Cerebellar nuclear complex (tissue), 1 donor: ENCODE results near the gene OS9.
A peak's percentile ranks its signal among the peaks of the same experiment; 100 is the strongest.

Experiments
- DNase-seq, 2 experiments: peaks; one replicate each; lab custom pipeline; 2025; lab: John Stamatoyannopoulos, UW

Gene OS9

DNA sequence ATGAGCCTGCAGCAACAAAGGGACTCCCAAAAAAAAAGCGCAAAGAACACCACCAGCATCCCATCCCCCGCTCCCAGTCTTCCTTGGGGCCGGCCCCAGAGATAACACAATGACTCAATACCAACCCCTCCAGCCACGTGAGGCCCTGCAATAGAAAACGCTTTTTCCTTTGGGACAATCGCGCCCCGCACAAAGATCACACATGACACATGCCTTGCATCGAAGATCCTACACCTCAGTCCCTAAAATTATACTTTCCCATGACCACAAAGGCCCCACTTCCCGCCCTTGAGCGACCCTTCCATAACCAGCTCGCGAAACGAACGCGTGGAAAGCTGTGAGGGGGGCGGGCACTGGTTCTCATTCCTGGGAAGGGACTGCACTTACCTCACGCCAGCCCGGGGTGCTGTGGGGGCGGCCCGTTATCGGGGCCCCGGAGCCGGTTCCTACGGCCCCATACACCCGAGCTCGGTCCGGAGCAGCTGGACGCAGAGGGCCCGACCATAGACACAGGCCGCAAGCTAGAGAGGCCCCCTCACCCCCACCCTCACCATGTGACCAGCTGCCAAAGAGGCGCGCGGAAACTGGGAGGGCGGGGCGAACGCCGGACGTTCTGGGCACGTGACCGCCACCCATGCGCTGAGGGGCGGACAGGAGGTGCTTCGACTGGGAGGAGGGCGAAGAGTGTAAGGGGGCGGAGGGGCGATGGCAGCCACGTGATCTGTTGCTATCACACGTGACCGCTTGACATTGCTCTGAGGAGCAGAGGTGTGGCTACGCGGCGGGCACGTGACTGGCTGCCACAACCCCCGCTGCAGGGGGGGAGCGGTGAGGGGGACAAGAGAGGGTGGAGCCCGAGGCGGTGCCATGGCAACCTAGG, 58.1 kb downstream of the OS9 start, which contains the start of gene CDK4:
CDK4 (minus strand) TSS at position 523 of the 880 bp plus-strand sequence. CDS start 593 bp downstream, outside the sequence.
- DNase-seq = peak; percentile 99 to 100

DNA sequence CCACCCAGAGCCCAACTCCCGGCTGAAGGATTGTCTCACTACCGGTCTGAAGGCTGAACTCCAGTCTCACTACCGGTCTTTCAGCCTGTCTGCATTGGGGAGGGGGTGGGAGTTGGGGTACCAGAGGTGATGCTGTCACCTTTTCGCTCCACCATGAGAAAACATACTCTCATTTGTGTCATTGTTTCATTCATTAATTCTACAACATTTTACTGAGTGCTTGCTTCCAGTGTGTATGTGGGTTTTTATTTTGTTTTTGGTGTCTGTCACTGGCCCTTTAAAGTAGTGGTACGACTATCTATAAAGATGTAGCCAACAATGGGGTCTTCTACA, 58.7 kb downstream of the OS9 start:
- no peak for DNase-seq

DNA sequence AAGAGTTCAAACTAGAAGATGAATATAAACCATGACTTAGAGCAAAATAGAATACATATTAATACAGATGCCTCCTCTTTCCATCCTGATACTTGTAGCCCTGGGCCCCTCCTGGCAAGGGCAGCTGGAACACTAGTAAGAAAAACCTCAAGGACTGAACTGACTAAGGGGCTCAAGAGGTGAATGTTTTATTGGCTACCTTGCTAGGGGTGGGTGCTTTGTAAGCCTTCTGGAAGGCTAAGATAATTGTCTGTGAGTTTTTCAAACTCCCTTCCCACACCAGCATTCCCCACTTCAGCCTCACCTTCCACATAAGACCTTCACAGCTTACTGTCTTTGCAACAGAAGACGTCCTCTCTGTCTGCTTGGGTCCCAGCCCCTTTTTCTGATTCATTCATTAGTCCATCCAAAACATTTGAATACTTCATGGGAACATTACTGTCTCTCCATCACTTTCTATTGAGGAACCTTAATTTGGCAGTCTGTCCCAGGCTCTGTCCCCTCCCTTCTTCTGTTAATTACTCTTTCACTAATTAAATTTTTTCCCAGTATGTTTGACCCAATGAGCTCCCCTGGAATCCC, 59.9 kb downstream of the OS9 start:
- no peak for DNase-seq

DNA sequence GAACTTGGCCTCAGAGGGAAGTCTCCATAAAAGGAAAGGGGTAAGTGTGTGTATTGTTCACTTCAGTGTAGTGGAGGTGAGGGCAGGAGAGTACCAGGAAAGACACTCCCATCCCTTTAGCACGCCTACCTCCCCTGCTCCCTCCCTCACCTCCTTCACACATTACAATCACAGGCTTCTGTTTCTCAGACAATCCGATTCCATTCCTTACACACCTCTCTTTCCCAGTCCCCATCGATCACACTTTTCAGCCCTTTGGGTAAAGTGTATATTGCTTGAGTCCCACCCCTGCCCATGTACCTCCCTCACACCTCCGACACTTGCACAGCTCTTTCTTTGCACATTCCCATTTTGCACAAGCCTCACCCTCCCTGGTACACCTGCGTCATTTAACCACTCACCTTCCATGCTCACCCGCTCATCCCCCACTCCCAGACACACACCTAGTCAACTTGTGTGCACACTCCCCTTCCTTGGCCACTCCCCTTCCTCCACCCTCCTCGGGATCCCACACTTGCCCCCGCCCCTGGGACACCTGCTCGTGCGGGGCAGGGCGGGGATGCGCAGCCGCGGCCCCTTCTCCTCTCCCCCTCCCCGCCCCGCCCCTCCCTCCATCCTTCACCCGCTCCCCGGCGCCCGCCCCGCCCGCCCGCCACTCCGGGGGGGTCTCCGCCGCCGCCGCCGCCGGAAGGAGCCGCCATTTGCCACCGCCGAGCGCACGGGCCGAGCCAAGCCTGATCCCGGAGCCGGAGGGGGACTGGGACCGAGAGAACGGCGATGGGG, 60.7 kb downstream of the OS9 start, which contains the start of gene MARCHF9:
MARCHF9 (plus strand) TSS at position 693 of the 783 bp plus-strand sequence. CDS start 426 bp downstream, outside the sequence.
- DNase-seq = peak; percentile 4 to 30

DNA sequence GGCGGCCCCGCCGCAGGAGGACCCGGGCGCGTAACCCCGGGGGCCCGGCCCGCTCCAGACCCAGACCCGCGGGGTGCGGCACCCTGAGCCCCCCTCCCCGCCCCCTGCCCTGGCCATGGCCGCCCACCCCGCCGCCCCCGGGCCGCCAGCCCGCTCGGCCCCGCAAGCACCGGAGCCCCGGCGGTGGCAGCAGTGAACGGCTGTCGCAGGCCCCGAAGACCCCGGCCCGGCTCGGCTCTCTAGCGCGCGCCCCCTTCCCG, 61.2 kb downstream of the OS9 start:
- no peak for DNase-seq

DNA sequence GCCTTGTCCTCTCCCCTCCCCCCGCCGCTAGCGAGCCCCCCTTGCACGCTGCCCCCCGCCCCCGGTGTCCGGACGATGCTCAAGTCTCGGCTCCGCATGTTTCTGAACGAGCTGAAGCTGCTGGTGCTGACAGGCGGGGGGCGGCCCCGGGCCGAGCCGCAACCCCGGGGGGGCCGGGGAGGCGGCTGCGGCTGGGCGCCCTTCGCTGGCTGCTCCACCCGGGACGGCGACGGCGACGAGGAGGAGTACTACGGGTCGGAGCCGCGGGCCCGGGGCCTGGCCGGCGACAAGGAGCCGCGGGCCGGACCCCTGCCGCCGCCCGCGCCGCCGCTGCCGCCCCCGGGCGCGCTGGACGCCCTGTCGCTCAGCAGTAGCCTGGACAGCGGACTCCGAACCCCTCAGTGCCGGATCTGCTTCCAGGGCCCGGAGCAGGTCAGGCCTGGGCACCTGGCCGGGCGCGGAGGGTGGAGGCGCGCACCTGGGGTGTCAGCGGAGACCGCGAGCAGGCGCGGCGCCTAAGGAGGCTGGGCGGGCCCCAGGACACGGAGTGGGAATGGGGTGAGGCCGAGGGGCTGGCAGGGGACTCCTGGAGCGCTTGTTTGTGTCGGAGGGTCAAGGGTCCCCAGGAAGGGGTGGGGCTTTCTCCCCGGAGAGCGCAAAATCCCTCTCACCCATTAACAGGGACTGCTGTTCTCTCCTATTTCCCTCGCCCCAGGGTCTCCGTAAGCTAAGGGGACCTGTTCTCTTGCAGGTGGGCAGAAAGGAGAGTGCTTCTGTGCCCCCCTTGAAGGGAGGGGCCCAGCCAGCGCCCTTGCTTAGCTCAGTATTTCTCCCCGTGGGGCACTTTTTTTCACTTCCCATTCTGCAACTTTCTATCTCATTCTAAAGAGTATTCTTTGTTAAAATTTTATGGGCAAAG, 61.8 kb downstream of the OS9 start:
- no peak for DNase-seq

DNA sequence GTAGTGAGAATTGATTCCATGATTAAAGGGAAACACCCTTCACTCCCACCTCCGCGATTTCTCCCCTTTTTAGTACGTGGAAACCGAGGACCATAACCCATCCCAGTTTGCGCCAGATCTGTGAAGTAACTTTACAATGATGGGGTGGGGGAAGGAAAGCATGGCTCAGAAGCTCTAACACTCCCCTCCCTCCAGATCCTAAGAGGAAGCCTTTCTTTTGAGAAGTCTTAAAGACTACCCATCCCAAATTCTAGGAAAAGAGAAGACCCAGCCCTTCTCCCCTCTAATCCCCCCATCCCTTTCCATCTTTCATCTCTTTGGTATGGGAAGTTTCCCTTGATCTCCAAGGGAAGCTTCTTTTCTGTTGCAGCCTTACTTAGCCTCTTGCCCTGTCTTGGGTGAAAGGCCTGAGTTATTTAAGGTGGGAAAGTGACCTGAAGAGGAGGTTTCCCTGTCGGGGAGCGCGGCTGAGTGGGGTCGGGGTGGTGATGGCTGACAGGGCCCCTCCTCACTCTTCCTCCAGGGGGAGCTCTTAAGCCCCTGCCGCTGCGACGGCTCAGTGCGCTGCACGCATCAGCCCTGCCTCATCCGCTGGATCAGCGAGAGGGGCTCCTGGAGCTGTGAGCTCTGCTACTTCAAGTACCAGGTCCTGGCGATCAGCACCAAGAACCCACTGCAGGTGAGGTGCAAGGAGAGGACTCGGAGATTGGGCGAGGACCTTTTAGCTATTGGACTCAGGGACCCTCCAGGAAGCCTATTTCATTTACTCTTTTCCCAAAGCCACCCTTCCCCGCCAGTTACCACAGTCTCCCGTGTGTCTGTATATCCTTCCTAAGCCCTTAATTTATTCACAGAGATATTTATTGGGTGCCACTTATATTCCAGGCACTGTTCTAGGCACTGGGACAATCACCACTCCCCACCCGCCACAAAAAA, 62.7 kb downstream of the OS9 start:
- no peak for DNase-seq

DNA sequence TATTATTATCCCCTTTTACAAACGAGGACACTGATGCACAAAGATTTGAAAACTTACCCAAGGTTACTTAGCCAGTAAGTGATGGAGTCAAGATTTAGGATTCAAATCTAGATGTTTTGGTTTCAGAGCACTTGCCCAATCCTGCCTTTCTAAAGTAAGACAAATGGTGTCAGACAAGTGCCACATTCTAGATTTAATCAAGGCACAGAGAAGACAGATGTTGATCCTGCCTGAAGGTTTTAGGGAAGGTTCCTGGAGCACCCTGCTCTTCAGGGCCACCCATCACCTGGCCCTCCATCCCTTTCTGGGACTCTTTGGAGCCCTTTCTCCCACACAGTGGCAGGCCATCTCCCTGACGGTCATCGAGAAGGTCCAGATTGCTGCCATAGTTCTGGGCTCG, 63.8 kb downstream of the OS9 start:
- DNase-seq = no peak

DNA sequence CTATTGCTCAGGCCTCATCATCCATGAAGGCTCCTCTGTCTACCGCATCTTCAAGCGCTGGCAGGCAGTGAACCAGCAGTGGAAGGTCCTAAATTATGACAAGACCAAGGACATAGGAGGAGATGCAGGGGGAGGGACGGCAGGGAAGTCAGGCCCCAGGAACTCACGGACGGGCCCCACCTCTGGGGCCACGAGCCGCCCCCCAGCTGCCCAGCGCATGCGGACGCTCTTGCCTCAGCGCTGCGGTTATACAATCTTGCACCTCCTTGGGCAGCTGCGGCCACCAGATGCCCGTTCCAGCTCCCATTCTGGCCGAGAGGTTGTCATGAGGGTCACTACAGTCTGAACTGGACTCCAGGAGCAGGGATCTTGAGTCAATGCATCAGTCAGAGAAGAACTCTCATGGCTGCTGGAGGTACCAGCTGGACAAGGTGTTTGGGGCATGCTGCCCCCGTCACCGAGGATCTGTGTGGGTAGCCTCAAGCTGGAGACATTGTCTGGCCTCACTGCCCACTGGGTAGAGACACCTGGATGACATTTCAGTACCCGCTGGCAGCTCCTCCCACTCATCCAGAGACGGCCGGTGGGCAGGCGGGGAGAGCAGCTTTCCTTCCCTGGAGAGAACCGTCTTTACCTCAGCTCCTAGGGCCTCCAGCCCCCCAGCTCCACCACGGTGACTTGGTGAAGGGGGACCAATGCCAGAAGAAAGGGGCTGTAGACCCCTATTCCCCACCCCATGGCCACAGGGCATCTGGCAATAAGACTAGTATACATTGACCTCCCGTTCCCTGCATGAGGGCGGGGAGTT, 64.8 kb downstream of the OS9 start:
- no peak for DNase-seq

DNA sequence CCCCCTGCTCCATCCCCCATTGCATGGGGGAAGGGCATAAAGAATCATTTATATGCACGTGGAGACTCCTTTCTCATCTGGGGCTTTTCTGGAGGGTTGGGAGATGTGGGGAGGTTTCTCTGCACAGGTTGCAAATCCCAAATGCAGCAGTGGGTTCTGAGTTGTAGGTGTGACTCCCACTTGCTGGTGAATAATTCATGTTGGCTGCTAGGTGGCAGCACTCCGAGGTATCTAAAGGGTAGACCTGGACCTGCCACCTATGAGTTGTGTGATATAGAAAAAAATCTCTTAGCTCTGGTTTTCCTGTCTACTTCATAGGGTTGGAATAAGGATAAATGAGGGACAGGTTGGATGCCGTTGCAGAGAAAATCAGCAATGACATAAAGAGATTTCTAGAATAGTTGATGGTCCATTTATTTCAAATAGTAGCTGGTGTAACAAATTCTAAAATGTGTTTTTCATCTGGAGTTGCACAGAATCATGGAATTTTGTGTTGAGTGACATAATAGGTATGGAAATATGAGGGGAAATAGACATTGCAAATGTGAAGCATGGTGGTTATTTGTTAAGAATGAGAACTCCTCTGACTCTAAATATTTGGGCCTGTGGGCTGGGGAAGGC, 65.5 kb downstream of the OS9 start:
- DNase-seq = no peak

DNA sequence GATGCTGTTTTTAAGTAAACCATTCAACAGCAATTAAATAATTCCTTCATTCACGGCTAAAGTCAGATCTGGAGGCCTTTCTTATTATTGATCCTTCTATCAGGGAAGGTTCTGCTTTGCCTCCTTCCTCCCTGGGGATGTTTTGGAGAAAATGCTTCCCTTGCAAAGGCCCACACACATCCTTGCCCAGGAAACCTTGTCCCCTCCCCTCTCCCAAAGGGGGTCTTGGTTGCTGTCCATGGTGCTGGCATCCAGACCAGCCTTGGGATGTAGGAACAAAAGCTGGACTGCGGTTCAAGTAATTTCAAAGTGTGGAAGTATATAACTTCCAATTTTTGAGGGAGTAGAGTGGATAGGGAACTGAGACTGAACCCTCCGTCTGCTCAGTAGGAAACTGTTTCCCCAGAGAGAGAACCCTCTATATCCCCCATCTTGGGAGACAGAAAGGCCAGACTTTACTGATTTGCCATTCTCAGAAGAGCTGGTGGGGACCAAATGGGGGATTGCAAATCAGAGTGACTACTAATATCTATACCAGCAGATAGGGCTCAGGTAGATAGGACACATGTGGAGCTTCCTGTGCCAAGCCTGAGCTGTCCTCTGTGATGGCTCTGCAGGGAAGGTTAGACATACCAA, 66.5 kb downstream of the OS9 start:
- no peak for DNase-seq

DNA sequence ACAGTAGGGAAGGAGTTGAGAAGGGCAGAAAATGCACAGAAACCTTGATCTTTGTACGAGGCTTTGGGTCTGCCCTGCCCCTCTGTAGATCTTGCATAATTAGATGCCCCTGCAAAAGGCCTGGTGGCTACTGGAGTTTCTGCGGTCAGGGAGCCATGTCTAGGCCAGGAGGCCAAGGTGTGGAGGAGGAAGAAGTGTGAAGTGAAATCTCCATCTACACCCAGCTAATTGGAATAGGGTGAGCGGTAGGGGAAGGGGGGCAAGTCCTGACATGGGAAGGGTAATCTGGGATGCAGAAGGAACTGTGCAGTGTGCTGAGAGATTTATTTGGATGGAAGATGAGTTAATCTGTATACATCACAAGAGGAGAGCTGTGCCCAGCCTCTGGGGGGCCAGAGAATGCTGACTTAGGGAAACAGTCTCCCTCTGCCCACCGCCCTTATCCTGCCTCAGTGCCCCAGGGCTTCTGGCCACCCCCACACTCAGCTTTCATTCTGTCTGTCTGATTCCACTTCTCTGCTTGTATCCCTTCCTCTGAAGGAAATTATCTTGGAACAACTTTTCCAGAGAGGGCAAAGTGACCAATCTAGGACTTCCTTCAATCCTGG, 67.6 kb downstream of the OS9 start:
- no peak for DNase-seq

DNA sequence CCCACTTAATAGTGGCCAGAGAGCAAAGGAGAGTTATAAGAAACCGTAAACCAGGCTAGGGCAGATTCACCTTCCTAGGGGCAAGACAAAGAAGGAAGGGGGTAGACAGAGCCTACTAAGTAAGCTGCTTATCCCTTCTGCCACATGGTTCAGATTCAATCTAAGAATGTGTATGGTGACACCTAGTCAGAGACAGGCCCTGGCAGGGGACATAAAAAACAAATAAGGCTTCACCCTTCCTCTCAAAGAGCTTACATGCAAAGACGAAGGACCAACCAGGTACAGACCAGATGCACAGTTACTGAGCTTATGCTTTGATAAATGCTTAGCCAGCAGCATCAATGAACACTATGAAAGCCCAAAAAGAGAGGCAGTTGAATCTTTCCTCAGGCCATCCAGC, 68.5 kb downstream of the OS9 start:
- no peak for DNase-seq

DNA sequence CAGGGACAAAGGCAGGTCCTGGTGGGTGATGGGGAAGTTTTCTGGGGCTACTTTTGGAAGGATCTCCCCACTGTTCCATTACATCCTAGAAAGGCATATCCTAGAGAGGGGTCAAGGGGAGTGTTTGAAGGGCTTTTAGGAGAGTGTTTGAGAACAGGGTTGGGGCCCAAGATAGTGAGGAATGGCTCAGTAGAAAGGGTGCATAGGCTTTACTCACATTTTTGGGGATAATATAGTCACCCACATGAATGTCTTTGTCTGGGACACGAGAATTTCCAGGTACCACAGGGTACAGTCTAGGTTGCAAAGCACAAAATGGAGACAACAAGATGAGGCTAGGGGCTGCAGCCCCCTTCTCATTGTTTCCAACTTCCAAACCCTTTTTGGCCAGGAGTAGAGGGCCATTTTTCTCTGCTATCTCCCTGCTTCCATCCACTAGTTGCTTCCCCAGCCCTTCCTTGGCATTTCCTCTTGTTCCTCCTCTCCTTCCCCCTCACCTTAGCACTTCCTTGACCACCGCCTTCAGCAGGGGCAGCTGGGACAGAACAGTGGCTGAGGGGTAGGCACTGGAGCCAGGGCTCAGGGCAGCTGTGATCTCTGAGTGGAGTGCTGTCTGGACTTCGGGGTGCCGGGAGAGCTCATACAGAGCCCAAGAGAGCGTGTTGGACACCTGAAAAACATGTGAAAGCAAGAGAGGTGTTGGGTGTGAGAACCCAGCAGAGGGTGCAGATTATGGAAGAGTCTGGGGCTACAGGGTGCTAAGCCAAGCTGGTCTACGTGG, 70.1 kb downstream of the OS9 start:
- DNase-seq = no peak

DNA sequence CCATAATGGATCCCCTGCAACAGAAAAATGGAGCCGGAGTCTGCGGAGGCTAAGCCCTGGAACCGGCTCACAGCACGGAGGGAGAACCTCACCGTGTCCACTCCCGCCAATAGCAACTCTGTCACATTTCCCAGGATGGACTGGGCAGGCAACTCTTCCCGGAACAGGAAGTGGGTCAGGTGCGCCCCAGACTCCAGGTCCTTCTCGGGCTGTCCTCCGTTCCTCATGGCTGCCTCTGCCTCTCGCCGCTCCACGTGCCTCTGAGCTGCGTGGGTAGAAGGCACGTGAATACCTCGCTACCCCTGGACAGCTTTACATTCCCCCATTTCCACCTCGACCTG, 70.7 kb downstream of the OS9 start:
- DNase-seq = no peak

DNA sequence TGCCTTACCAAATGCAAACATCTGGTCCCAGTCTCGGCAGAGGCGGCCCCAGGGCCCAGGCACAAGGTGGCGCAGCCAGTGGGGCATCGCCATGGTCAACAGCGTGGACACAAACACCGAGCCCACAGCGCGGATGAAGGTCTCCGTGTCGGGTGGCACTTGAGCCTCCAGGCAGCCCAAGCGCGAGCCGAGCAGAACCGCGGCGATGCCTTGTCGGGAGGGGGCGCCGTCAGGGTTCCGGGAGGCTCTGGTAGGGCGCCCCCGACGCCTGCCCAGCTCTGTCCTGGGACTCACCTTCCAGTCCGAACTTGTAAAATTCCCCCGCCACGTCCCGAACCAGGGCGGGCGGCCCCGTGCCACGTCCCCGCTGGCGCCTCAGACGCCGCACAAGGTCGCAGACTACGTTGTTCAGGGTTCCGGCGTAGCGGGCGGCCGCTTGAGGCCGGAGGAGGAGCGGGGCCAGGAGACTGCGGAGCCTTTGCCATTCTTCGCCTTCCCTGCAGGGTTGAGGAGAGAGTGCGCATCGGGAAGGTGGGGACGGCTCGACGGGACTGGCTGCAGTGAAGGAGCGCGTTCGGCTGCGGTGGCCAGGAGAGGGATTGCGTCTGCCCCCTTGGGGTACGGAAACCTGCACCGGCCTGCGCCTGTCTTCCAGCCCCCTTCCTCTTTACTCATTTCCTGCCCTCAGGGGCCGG, 71.2 kb downstream of the OS9 start:
- DNase-seq = no peak
